Ecto neural progenitor cell (in vitro differentiated cells): ENCODE data around the gene GABRQ.
A peak's percentile ranks its signal among the peaks of the same experiment; 100 is the strongest.

Source experiments
- DNase-seq: peaks from one replicate; pipeline ENCODE4 v3.0.0-alpha.2; 2018; ENCODE audit warnings: low spot score

The GABRQ gene

GRCh38 chrX:152637649-152638442 is at the start of gene GABRQ:
Gene GABRQ (plus strand): TSS chrX:152637895. CDS start chrX:152638203, 308 bp downstream.
- DNase-seq: peak; percentile 85

GRCh38 chrX:152588206-152588605 is 49.5 kb upstream of the GABRQ start:
- DNase-seq: no peak

- DNase-seq: peak; percentile 61
Measured at GRCh38 chrX:152600853-152601633, 36.7 kb upstream of the GABRQ start.

- no peak for DNase-seq
Measured at GRCh38 chrX:152601848-152602616, 35.7 kb upstream of the GABRQ start.

- DNase-seq: no peak
Measured at GRCh38 chrX:152614791-152615190, 22.9 kb upstream of the GABRQ start.

- no peak for DNase-seq
Measured at GRCh38 chrX:152619897-152620296, 17.8 kb upstream of the GABRQ start.

- no peak for DNase-seq
Measured at GRCh38 chrX:152632445-152633097, 5.1 kb upstream of the GABRQ start.

GRCh38 chrX:152635941-152636340 is 1.8 kb upstream of the GABRQ start:
- no peak for DNase-seq

GRCh38 chrX:152638443-152638904 is 779 bp downstream of the GABRQ start:
- no peak for DNase-seq

- DNase-seq: no peak
Measured at GRCh38 chrX:152639426-152639825, 1.7 kb downstream of the GABRQ start.

GRCh38 chrX:152640034-152640818 is 2.5 kb downstream of the GABRQ start:
- no peak for DNase-seq

- DNase-seq: no peak
Measured at GRCh38 chrX:152641256-152641875, 3.7 kb downstream of the GABRQ start.

GRCh38 chrX:152641996-152642395 is 4.3 kb downstream of the GABRQ start:
- no peak for DNase-seq

- no peak for DNase-seq
Measured at GRCh38 chrX:152642931-152643564, 5.4 kb downstream of the GABRQ start.

- DNase-seq: no peak
Measured at GRCh38 chrX:152646961-152647360, 9.3 kb downstream of the GABRQ start.

GRCh38 chrX:152647978-152648377 is 10.3 kb downstream of the GABRQ start:
- no peak for DNase-seq

- DNase-seq: no peak
Measured at GRCh38 chrX:152652060-152652459, 14.4 kb downstream of the GABRQ start.

GRCh38 chrX:152652467-152652866 is 14.8 kb downstream of the GABRQ start:
- DNase-seq: no peak

- DNase-seq: no peak
Measured at GRCh38 chrX:152656087-152656486, 18.4 kb downstream of the GABRQ start.

- DNase-seq: no peak
Measured at GRCh38 chrX:152656890-152657289, 19.2 kb downstream of the GABRQ start.
